Measurements from ENCODE around the gene CDCP2. TPM values are rescaled to one million over a fixed set of nuclear protein-coding genes. Genes with fewer than 3 reads are reported as not detected.

Gene CDCP2
- total and polyA plus RNA-seq, 2 of the 8 experiments (the other 6 are each of a cell fraction or from before 2014, with no cell fraction given) = not detected

- no peak for TF ChIP-seq E2F6 (IDR thresholded peaks at IDR 0.05)
Observed at GRCh38 chr1:54096877-54097240, 55.9 kb downstream of the CDCP2 start (continued).

All from H1 (cell line).